ENCODE results near the gene SPRY2.

SPRY2 gene

DNA sequence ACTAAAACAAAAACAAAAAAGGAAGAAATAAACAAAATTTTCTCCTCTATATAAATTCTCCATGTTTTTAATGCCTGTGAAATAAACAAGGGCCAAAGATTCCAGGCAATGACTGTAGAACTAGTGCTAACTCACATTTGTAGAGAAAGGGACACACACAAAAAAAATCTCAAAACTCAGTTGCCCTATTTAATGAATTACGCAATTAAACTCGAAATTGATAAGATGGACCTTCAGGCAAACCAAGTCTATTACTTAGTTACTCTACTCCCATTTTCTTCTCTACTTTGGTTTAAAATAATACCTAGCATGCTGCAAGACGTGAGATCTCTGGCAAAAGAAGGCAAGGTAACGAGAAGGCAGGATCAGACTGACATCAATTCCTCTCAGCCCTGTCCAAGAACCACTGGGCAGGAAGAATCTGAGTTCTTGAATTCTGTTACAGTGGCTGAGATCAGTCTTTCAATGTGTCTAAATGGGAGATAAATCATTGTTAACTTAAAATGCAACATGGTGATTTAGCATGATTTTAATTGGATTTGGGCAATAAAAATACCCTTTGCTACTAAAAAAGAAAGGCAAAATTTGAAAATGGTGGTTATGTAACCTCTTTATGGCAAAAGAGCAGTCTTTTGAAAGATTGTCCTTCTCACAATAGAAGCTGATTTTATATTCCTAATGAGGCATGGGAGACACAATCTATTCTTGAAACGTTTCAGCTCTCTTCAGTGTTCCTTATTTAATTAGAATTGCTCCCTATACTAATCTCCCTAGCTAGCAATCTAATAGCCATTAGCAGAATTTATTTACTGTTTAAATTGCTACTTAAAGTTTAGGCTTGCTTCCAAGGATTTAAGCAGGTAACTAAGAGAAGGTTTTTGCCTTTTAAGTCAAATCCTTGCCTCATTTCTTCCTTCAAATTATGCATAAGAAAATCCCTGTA, 25.9 kb downstream of the SPRY2 start:
- DNase-seq (ENCODE audit: low read depth in 1 of 2, low spot score in 1 of 2) = no peak

DNA sequence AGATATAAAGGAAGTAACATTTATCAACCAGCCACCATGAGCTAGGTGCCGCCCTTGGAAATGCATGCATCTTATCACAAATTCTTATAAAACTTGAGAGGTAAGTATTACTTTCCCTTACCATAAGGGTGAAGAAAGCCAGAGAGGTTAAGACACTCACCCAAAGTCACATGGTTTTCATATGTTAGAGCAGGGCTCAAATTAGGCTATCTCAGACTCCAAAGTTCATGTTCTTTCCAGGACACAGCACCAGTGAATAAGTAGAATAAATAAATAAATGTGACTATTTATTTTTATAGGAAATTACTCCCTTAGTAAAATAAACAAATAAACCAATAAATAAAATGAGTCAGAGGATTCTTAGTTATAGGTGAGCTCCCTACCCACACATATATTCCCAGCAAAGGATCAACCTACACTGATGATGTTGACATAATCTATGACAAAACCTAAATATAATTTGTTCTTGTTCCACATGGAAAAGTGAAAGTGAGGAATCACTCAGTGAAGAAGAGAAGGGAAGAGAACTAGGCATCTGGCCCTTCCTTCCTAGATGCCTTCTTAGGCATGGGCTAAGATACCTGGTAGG, 27.2 kb downstream of the SPRY2 start:
- no peak for DNase-seq (ENCODE audit: low read depth in 1 of 2, low spot score in 1 of 2)

GRCh38 chr13:80312967-80313366, 28.0 kb downstream of the SPRY2 start:
- no peak for DNase-seq (ENCODE audit: low read depth in 1 of 2, low spot score in 1 of 2)

DNA sequence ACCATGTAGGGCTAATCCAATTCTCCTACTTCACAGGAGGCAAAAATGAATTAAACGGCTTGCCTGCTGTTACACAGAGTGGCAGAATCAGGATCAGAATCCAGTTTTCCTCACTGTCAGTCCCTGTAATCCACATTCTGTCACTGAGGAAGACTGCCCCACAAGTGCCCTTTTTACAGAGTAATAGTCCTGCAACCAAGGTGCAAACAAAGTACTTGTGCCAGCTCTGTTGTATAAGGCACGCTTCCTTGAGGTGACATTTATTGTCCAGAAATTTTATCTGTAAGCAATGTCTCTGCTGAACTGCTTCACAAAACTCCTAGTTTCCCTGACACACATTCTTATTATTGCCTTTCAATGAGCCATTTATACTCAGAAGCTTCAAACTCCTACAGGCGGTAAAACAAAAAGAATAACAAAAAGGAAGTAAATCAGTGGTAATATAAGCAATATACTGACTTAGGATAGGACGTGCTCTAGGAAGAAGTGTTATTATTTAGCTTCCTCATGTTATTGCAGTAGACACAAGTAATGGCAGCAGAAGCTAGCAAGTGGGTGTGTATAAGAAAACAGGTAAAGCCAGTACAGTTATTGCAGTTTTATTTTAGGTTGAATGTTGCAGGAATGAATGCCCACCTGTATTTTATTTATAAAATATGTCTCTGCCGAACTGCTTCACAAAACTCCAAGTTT, 28.8 kb downstream of the SPRY2 start:
- no peak for DNase-seq (ENCODE audit: low read depth in 1 of 2, low spot score in 1 of 2)

- DNase-seq (ENCODE audit: low read depth in 1 of 2, low spot score in 1 of 2) = no peak
Measured at GRCh38 chr13:80309926-80310325, 31.0 kb downstream of the SPRY2 start.

GRCh38 chr13:80307401-80307987, 33.4 kb downstream of the SPRY2 start:
- no peak for DNase-seq (ENCODE audit: low read depth in 1 of 2, low spot score in 1 of 2)

DNA sequence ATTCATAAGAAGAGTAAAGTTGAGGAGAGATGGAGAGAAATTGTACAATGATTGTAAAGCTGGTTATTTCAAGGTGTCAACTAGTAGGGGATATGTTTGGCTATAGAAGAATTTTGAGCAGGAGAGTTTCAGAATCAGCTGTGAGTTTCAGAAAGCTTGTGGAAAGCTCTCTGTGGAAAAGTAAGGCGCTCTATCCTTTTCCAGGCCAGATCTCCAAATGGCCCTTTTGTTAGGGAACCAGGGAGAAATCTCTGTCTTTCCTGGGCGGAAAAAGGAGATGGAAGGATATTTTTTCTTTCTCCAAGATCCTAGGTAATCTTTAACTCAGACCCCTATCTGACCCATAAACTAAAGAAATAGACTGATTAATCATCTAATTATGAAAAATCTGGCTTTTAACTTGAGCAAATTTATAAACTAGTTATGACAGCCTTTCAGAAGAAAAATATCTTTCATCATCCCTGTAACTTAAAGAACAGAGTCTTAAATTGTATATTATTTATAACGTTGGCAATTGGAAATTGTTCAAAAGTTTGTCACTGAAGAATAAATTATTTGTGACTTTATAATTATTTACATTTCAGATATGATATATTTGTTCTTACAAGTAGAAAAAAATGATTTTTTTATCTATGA, 34.5 kb downstream of the SPRY2 start:
- no peak for DNase-seq (ENCODE audit: low read depth in 1 of 2, low spot score in 1 of 2)

GRCh38 chr13:80305737-80306136, 35.2 kb downstream of the SPRY2 start:
- no peak for DNase-seq (ENCODE audit: low read depth in 1 of 2, low spot score in 1 of 2)

DNA sequence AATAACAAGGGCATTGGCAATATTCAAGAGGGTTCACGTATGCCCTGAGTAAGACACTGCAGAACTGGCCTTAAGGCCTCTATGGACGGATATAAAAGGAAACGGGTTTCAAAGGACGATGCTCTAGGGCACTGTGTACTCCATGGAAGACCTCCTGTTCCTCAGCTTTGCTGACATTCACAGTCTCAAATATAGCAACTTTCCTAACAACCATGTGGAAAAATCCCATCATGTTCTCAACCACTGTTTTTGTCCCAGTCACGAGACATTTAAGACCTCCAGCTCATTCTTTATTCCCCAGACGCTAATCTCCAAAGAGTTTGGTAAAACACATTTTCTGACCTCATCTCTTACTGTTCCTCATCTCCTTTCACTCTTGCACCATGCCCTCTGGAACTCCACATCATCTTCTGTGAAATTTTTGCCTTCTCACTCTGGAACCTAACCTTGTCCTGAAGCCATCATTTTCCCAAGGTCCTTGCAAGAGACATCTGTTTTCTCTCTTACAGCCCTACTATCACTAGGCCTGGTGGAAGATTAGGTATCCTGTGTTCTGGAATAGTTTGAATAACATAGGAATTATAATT, 37.6 kb downstream of the SPRY2 start:
- DNase-seq (ENCODE audit: low read depth in 1 of 2, low spot score in 1 of 2) = no peak

- DNase-seq (ENCODE audit: low read depth in 1 of 2, low spot score in 1 of 2) = no peak
Measured at GRCh38 chr13:80299046-80299445, 41.9 kb downstream of the SPRY2 start.

- no peak for DNase-seq (ENCODE audit: low read depth in 1 of 2, low spot score in 1 of 2)
Measured at GRCh38 chr13:80297503-80297902, 43.4 kb downstream of the SPRY2 start.

DNA sequence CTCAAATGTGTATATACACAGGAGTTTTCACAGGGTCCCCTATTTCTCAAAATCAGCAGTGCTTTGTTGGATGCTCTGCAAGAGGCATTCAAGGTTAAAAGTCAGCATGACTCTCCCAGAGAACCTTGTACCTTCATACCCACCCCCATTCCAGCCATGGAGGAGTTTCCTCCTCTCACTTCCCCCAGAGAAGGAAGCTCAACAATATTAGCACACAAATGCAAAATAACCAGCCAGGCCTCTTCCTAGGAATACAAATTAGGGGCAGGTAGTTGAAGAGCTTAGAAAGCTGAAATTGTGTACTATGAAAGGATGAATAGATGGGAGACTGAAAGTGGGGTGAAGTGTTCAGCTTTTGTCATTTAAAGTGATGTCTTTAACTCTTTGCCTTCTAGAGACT, 43.8 kb downstream of the SPRY2 start:
- no peak for DNase-seq (ENCODE audit: low read depth in 1 of 2, low spot score in 1 of 2)

GRCh38 chr13:80296638-80297037, 44.3 kb downstream of the SPRY2 start:
- no peak for DNase-seq (ENCODE audit: low read depth in 1 of 2, low spot score in 1 of 2)

- DNase-seq (ENCODE audit: low read depth in 1 of 2, low spot score in 1 of 2) = no peak
Measured at GRCh38 chr13:80290591-80290990, 50.3 kb downstream of the SPRY2 start.
